Panc1 (cell line): Measurements from ENCODE around the gene IST1. TPM values are rescaled to one million over a fixed set of nuclear protein-coding genes. Genes with fewer than 3 reads are reported as not detected.

Experiments
- ATAC-seq: fragments of 200-7000 bp; cut with Tn5 transposase; 2 replicates; pipeline ENCODE4 v1.9.1; 2020; ENCODE audit warnings: mild to moderate bottlenecking, moderate library complexity
- BruUV-seq: library from RNA; stranded (reverse); fragments of 400-500 nt; replicated peaks from 2 replicates; lab custom pipeline; 2021; lab: Mats Ljungman, UMichigan
- CTCF ChIA-PET: fragments of 300-600 bp; sonication (Branson Sonifier 250); formaldehyde crosslinking; loops from one replicate; lab custom pipeline; 2022; ENCODE audit warnings: antibody characterized with exemption; lab: Charles Lee
- POLR2A ChIA-PET: fragments of 300-600 bp; sonication (Branson Sonifier 250); formaldehyde crosslinking; loops from one replicate; lab custom pipeline; 2022; ENCODE audit warnings: antibody characterized with exemption; lab: Charles Lee
- DNase-seq: peaks from one replicate; pipeline ENCODE4 v3.0.0-alpha.2; 2010; ENCODE audit warnings: low read depth, low spot score
- H3K27ac ChIP-seq: 2 replicates; pipeline ENCODE4 v1.5.1; 2011; ENCODE audit warnings: mild to moderate bottlenecking, low read length, inconsistent platforms
- H3K27me3 ChIP-seq: fragments of 200-500 bp; sonication (Bioruptor generic); 2 replicates; pipeline ENCODE4 v1.6.0; 2014; ENCODE audit warnings: low read length, inconsistent platforms; ENCODE audit not compliant: control insufficient read depth, insufficient read depth
- H3K36me3 ChIP-seq: fragments of 200-500 bp; sonication (Bioruptor generic); 2 replicates; pipeline ENCODE4 v1.5.1; 2014; ENCODE audit warnings: inconsistent platforms, mild to moderate bottlenecking, low read length, moderate library complexity; ENCODE audit not compliant: control insufficient read depth, insufficient read depth
- H3K4me1 ChIP-seq: 2 replicates; pipeline ENCODE4 v1.5.1; 2011; ENCODE audit warnings: inconsistent platforms, mild to moderate bottlenecking, low read length, moderate library complexity; ENCODE audit not compliant: control insufficient read depth, insufficient read depth
- H3K4me3 ChIP-seq, 2 experiments: 2 replicates each; pipeline ENCODE4 v1.5.1; 2011 to 2012; ENCODE audit warnings: low read depth in 2 of 2, low read length in 2 of 2, mild to moderate bottlenecking in 2 of 2, inconsistent platforms in 1 of 2, moderate library complexity in 1 of 2
- H3K9me3 ChIP-seq: fragments of 200-500 bp; sonication (Bioruptor generic); 2 replicates; pipeline ENCODE4 v1.5.1; 2014; ENCODE audit warnings: low read depth, mild to moderate bottlenecking, inconsistent platforms, low read length, moderate library complexity; ENCODE audit not compliant: control insufficient read depth, insufficient read depth
- CTCF ChIP-seq: fragments of 450-650 bp; IDR thresholded peaks from 2 replicates; pipeline ENCODE4 v1.5.1; 2017; ENCODE audit warnings: mild to moderate bottlenecking
- POLR2AphosphoS5 ChIP-seq: IDR thresholded peaks from 2 replicates; pipeline ENCODE4 v1.6.1; 2012; ENCODE audit warnings: mild to moderate bottlenecking, low read depth, low read length, moderate library complexity
- REST ChIP-seq, 2 experiments: IDR thresholded peaks; 2 replicates each; pipeline ENCODE4 v1.6.1; 2011 to 2012; ENCODE audit warnings: low read depth in 2 of 2, control low read depth in 1 of 2, low read length in 1 of 2, mild to moderate bottlenecking in 1 of 2, moderate library complexity in 1 of 2; ENCODE audit not compliant: insufficient read depth in 1 of 2
- SIN3A ChIP-seq: IDR thresholded peaks from 2 replicates; pipeline ENCODE4 v1.6.1; 2012; ENCODE audit warnings: low read depth, mild to moderate bottlenecking, low read length, moderate library complexity, borderline replicate concordance; ENCODE audit not compliant: insufficient read depth
- TCF7L2 ChIP-seq: IDR thresholded peaks from 2 replicates; pipeline ENCODE4 v1.6.1; 2011; ENCODE audit warnings: mild to moderate bottlenecking, low read depth, low read length, inconsistent platforms
- in situ Hi-C: cut with HindIII; loops from 2 replicates; pipeline ENCODE4 v1.10.0; 2016; ENCODE audit warnings: low sequenced_read_pairs, low pct_unique_long_range_greater_than_20kb
- intact Hi-C: fragments of 100-400 bp; cut with micrococcal nuclease; formaldehyde crosslinking; loops from one replicate; pipeline ENCODE4 v1.10.0; 2022; ENCODE audit not compliant: unreplicated experiment
- total RNA-seq: library from RNA; stranded (reverse); gene quantifications from one replicate; pipeline ENCODE4 v1.2.1, GENCODE V29; 2021; ENCODE audit not compliant: unreplicated experiment

Gene IST1
- total RNA-seq, 1 experiment from 2014 or later = 173 TPM

GRCh38 chr16:71973001-71973400 lies 77.7 kb downstream of the IST1 start:
- no peak for TF ChIP-seq TCF7L2
- no peak for TF ChIP-seq POLR2AphosphoS5
- TF ChIP-seq REST (IDR thresholded peaks at IDR 0.05; ENCODE audit: insufficient read depth in 1 of 2, low read depth in 2 of 2, low read length in 1 of 2) = no peak
- no peak for TF ChIP-seq SIN3A
- no peak for TF ChIP-seq CTCF
- POLR2A ChIA-PET = no interaction called here
- CTCF ChIA-PET = interaction anchor here (0.5 kb wide), 1 partner anchor 163 kb away, joined by 3 read pairs; no protein-coding TSS in a partner anchor
- Histone ChIP-seq H3K4me1 (no peaks in the 10 kb centered on the region), H3K36me3 (no peaks in the 10 kb centered on the region), H3K9me3 (no peaks in the 10 kb centered on the region), H3K27ac (no peak overlapping the region), H3K27me3 (no peaks in the 10 kb centered on the region), H3K4me3 (no peak overlapping the region)
- in situ Hi-C loops (no loop called here), intact Hi-C loops (no loop called here)
- BruUV-seq = no TSS peak
- DNase-seq (no peak), ATAC-seq (no peak)

GRCh38 chr16:71974068-71974818 lies 78.9 kb downstream of the IST1 start:
- BruUV-seq = no TSS peak
- H3K4me3 ChIP-seq = no peak overlapping the region
- in situ Hi-C loops (no loop called here), intact Hi-C loops (no loop called here)
- ChIA-PET CTCF (interaction anchor here (0.7 kb wide), 1 partner anchor 11 kb away, joined by 8 read pairs; no protein-coding TSS in a partner anchor), POLR2A (no interaction called here)
- no peaks in the 10 kb centered on the region for H3K27me3 ChIP-seq
- H3K9me3 ChIP-seq = no peaks in the 10 kb centered on the region
- H3K4me1 ChIP-seq = no peaks in the 10 kb centered on the region
- ATAC-seq (no peak), DNase-seq (no peak)
- TF ChIP-seq REST (IDR thresholded peaks at IDR 0.05; ENCODE audit: insufficient read depth in 1 of 2, low read depth in 2 of 2, low read length in 1 of 2) (no peak), POLR2AphosphoS5 (no peak), CTCF (no peak), SIN3A (no peak), TCF7L2 (no peak)
- H3K27ac ChIP-seq = no peak overlapping the region
- H3K36me3 ChIP-seq = no peaks in the 10 kb centered on the region
